Parathyroid adenoma (tissue), 2 donors: ENCODE data around the gene TMCO4.

Experiments
- H2AFZ ChIP-seq: fragments of 300-600 bp; sonication (generic); one replicate; pipeline ENCODE4 v1.7.0; 2017; ENCODE audit warnings: antibody characterized with exemption, mild to moderate bottlenecking
- H3K27ac ChIP-seq: fragments of 300-600 bp; sonication (generic); one replicate; pipeline ENCODE4 v1.7.0; 2017
- H3K27me3 ChIP-seq: fragments of 300-600 bp; sonication (generic); one replicate; pipeline ENCODE4 v1.7.0; 2017; ENCODE audit warnings: low read length; ENCODE audit not compliant: control insufficient read depth, insufficient read depth
- H3K36me3 ChIP-seq: fragments of 300-600 bp; sonication (generic); one replicate; pipeline ENCODE4 v1.7.0; 2017; ENCODE audit warnings: low read length; ENCODE audit not compliant: control insufficient read depth, insufficient read depth
- H3K4me1 ChIP-seq: fragments of 300-600 bp; sonication (generic); one replicate; pipeline ENCODE4 v1.7.0; 2017; ENCODE audit warnings: control low read depth
- H3K4me2 ChIP-seq: fragments of 300-600 bp; sonication (generic); one replicate; pipeline ENCODE4 v1.7.0; 2017; ENCODE audit warnings: low read length
- H3K4me3 ChIP-seq: fragments of 300-600 bp; sonication (generic); one replicate; pipeline ENCODE4 v1.7.0; 2017; ENCODE audit warnings: low read depth, low read length
- H3K79me2 ChIP-seq: fragments of 300-600 bp; sonication (generic); one replicate; pipeline ENCODE4 v1.7.0; 2017; ENCODE audit warnings: control low read depth
- H3K9ac ChIP-seq: fragments of 300-600 bp; sonication (generic); one replicate; pipeline ENCODE4 v1.7.0; 2017; ENCODE audit warnings: mild to moderate bottlenecking
- H3K9me3 ChIP-seq: fragments of 300-600 bp; sonication (generic); one replicate; pipeline ENCODE4 v1.7.0; 2017; ENCODE audit warnings: low read length; ENCODE audit not compliant: control insufficient read depth
- TF ChIP-seq, protein P1 (sequence below): fragments of 300-600 bp; sonication (generic); IDR thresholded peaks from one replicate; pipeline ENCODE4 v1.7.0; 2017; ENCODE audit warnings: antibody characterized with exemption, mild to moderate bottlenecking
- donor health status: primary hyperparathyroidism.

TMCO4 gene

DNA sequence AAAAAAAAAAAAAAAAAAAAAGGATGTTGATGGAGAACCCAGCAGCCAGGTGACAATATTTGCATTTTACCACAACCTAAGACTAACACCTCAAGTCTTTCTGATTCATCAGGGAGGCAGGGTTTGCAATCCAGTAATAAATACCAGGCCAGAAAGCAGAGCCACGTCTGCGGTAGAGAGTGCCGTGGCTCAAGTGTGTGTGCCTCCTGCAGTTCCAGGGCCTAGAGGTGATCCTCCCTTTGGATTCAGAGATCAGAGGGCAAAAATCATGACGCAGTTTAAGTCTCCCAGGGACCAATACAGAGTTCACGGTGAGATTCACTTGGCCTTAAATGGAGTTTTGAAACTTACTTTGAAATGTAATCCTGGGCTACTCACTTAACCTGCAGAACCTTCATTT, 34.9 kb downstream of the TMCO4 start:
- H2AFZ ChIP-seq: no peak overlapping the region
- H3K36me3 ChIP-seq: no peaks in the 10 kb centered on the region
- H3K79me2 ChIP-seq: no peaks in the 10 kb centered on the region
- no peaks in the 10 kb centered on the region for H3K27me3 ChIP-seq
- TF ChIP-seq, protein P1, sequence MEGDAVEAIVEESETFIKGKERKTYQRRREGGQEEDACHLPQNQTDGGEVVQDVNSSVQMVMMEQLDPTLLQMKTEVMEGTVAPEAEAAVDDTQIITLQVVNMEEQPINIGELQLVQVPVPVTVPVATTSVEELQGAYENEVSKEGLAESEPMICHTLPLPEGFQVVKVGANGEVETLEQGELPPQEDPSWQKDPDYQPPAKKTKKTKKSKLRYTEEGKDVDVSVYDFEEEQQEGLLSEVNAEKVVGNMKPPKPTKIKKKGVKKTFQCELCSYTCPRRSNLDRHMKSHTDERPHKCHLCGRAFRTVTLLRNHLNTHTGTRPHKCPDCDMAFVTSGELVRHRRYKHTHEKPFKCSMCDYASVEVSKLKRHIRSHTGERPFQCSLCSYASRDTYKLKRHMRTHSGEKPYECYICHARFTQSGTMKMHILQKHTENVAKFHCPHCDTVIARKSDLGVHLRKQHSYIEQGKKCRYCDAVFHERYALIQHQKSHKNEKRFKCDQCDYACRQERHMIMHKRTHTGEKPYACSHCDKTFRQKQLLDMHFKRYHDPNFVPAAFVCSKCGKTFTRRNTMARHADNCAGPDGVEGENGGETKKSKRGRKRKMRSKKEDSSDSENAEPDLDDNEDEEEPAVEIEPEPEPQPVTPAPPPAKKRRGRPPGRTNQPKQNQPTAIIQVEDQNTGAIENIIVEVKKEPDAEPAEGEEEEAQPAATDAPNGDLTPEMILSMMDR: no peak
- no peak overlapping the region for H3K9ac ChIP-seq
- H3K4me1 ChIP-seq: no peaks in the 10 kb centered on the region
- no peak overlapping the region for H3K27ac ChIP-seq
- H3K4me3 ChIP-seq: no peak overlapping the region
- no peak overlapping the region for H3K4me2 ChIP-seq
- H3K9me3 ChIP-seq: no peaks in the 10 kb centered on the region

DNA sequence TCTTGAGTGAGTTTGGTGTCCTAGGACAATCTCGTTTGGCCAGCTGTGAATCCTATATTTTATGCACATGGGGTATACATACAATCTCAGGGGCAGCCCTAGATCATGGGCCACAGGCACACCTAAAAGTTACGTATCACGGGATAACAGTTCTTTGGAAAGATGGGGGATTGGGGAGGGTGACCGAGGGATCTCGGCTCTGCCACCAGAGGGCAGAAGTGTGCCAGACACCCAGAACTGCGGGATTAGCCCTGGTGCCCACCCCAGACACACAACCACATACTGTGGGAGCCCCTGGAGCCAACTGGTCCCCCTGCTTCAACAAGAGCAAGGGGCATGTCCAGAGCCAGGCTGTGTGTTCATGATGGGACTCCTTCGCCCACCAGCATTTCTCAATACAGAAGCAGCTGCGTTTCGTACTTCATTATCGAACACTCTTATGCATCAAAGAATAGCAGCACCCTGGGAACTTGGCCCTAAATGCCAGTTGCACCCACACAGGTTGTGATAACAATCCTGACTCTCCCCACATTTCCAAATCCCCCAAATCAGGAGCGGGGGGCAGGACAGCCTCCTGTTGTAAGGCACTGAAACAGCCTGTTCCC, 37.4 kb downstream of the TMCO4 start:
- no peaks in the 10 kb centered on the region for H3K36me3 ChIP-seq
- H3K4me1 ChIP-seq: no peaks in the 10 kb centered on the region
- no peaks in the 10 kb centered on the region for H3K27me3 ChIP-seq
- no peak overlapping the region for H3K4me3 ChIP-seq
- no peak overlapping the region for H3K9ac ChIP-seq
- no peaks in the 10 kb centered on the region for H3K79me2 ChIP-seq
- H3K4me2 ChIP-seq: no peak overlapping the region
- TF ChIP-seq, protein P1: peak; percentile 44
- H2AFZ ChIP-seq: no peak overlapping the region
- H3K9me3 ChIP-seq: no peaks in the 10 kb centered on the region
- H3K27ac ChIP-seq: no peak overlapping the region

DNA sequence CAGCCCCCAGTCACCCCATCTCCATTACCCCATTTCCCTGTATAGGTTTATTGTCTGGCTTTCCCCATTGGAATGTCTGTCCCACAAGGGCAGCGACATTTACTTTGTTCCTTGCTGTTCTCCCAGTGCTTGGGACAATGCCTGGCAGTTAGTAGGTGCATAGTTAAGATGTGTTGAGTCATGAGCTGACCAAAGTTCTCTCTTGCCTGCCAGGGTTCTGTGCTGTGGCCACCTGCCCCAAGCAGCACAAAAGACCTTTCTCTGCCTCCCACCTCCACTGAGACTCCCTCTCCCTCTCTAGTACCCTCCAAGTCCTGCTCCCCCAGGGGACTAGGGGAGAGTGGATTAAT, 40.0 kb downstream of the TMCO4 start:
- Histone ChIP-seq H3K79me2 (no peaks in the 10 kb centered on the region), H3K4me2 (no peak overlapping the region), H3K4me3 (no peak overlapping the region), H3K27ac (no peak overlapping the region), H3K4me1 (peaks cover 9% of the 10 kb centered on the region), H3K9me3 (no peaks in the 10 kb centered on the region), H3K36me3 (no peaks in the 10 kb centered on the region), H2AFZ (no peak overlapping the region), H3K9ac (no peak overlapping the region), H3K27me3 (no peaks in the 10 kb centered on the region)
- TF ChIP-seq, protein P1: no peak

DNA sequence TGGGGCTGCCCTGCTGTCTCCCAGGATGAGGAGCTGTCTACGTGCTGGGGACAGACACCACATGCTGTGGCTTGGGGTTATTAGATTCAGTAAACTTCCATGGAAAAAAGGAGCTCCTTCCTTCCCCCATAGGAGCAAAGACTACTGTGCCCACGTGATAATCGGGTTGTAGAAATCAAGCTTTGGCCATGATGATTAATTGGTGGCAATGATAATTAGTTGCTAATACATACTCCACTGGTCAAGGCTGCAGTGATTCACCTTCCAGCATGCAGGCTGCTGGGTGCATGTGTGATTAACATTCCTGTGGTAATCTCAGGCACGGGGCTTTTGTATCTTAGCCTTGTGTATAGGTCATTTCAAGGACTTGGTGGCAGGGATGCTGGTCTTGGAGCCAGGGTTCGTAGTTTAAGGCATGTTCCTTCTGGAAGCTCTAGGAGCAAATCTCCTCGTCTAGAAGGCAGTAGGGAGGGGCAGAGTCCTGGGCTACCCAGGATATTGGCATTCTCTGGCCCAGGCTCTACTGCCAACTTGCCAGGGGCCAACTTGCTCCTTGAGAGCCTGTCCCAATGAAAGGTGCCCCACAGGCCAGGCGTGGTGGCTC, 41.4 kb downstream of the TMCO4 start:
- H3K27ac ChIP-seq: no peak overlapping the region
- no peaks in the 10 kb centered on the region for H3K36me3 ChIP-seq
- no peak overlapping the region for H3K4me2 ChIP-seq
- H2AFZ ChIP-seq: no peak overlapping the region
- H3K79me2 ChIP-seq: no peaks in the 10 kb centered on the region
- no peaks in the 10 kb centered on the region for H3K27me3 ChIP-seq
- H3K9ac ChIP-seq: no peak overlapping the region
- H3K9me3 ChIP-seq: no peaks in the 10 kb centered on the region
- no peak overlapping the region for H3K4me3 ChIP-seq
- peaks cover 18% of the 10 kb centered on the region for H3K4me1 ChIP-seq
- TF ChIP-seq, protein P1: no peak

DNA sequence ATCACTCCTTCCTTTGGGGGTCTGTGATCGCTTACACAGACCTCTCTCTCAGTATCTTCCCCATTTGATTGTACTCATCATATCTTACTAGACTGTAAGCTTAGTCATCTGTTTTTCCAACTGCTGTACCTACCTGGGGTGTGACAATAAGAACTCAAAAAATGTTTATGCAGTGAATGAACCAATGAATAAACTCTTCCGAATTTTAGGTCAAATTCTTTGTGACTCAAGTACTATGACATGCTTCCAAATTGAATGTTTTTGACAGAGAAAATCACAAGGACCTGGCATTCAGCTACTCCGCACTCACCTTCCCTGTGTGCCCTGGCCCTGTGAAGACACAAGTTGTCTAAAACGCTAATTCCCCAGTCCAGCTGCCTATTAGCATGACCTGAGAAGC, 42.1 kb downstream of the TMCO4 start:
- Histone ChIP-seq H3K27ac (no peak overlapping the region), H3K9me3 (no peaks in the 10 kb centered on the region), H3K36me3 (no peaks in the 10 kb centered on the region), H2AFZ (no peak overlapping the region), H3K27me3 (no peaks in the 10 kb centered on the region), H3K9ac (no peak overlapping the region), H3K79me2 (no peaks in the 10 kb centered on the region), H3K4me3 (no peak overlapping the region), H3K4me2 (no peak overlapping the region), H3K4me1 (peaks cover 22% of the 10 kb centered on the region)
- TF ChIP-seq, protein P1: no peak
